ENCODE data around the gene NCAM2.
"Not testable (repeated sequence)": the region's sequence is repeated elsewhere in the genome, so short reads cannot be mapped to it uniquely, and the experiment has no call there.

Gene NCAM2

GRCh38 chr21:21345872-21346271 is 347.7 kb downstream of the NCAM2 start:
- no peak for DNase-seq

DNA sequence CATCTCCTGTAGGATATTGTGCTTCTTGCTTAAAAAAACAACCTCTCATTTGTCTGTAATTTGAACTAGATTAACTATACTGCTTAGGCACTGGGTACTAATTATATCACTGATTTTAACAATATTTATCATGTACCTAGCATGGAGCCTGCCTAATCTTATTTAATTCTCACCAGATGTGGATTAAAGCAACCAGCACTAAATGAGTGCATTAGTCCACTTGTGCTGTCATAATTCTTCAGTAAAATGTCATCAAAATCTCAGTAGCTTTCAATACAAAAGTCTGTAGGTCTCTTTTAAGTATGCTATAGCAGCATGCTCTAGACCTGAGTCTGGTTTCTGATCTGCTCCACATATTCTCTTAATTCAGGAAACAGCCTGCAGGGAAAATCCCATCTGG is 368.1 kb downstream of the NCAM2 start:
- DNase-seq, result no peak

DNA sequence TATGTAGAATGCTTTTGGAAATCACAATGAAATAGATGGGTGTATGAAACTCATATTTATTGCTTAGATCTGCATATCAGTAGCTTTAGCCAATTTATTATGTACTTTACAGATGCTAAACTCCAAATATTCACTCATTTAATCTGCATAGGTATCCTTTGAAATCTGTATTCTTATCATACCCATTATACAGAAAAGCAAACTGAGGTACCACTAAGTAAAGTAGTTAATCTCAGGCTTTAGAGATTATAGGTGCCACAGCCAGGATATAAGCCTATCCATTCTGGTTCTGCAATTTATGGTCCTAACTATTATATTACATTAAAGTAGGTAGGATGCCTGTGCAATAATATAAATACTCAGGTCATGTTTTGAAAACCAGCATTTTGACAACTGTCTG is 369.4 kb downstream of the NCAM2 start:
- no peak for DNase-seq

GRCh38 chr21:21373969-21374368 is 375.8 kb downstream of the NCAM2 start:
- no peak for DNase-seq

GRCh38 chr21:21383126-21383525 is 384.9 kb downstream of the NCAM2 start:
- no peak for DNase-seq

DNA sequence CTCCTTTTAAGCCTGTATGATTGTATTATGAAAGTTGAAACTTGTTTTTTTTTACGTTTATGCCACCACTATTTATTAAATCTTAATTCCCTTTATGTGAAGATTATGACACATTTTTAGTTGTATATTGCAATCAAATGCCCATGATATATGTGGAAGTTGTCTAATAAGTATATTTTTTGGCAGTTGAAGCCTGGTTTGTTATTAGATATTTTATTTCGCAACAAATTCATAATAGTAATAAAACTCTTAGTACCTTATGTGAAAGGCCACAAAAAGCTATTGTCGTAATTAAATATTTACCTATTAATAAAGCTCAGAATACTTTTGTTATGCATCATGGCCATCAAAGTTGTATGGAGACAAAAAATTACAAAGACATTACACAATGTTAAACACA is 386.8 kb downstream of the NCAM2 start:
- no peak for DNase-seq

DNA sequence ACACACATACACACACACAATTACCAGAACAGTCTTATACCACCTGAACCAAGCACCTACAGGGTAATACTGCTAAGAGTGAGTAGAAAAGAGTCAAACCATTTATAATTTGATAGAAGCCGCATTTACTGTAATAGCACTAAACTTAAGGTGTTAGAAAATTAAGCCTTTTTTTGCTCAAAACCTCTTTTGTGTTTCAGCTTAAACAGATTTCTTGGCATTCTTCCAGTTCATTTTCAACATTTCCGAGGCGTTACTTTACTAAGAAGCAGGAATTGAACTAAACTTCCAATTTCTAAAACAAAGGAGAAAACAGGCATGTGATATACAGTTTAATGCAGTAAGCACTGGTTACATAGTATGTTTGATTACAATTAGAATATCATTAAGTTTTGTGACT is 387.2 kb downstream of the NCAM2 start:
- no peak for DNase-seq

GRCh38 chr21:21387916-21388315 is 389.7 kb downstream of the NCAM2 start:
- DNase-seq, result no peak

- no peak for DNase-seq
Observed at GRCh38 chr21:21394064-21394463, 395.9 kb downstream of the NCAM2 start.

GRCh38 chr21:21396424-21396823 is 398.2 kb downstream of the NCAM2 start:
- no peak for DNase-seq

DNA sequence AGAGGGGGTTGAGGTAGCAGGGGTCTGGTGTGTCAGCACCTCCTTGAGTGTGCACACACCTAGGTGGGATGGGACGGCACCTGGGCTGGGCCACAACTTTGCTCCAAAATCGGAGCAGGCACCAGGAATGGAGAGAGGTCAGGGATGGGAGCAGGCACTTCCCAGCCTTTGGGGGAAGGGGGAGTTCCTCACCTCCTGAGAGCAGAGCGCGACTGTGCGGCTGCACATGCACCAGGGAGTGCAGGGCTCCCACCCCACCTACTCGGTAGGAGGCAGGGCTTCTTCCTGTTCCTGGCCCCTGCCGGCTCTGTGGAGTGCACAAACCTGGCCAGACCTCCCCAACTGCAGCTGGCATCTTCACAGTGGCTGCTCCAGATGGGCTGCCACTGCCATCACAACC is 399.3 kb downstream of the NCAM2 start:
- no peak for DNase-seq

DNA sequence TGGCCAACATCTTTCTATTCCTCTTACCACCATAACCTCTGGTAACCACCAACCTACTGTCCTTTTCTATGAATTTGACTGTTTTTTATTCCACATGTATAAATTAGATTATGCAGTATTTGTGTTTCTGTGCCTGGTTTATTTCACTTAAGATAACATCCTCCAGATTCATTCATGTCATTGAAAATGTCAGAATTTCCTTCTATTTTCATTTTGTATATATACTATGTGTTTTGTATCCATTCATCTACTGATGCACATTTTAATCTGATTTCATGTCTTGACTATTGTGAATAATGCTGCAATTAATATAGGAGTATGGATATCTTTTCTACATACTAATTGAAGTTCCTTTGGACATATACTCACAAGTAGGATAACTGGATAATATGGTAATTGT is 403.2 kb downstream of the NCAM2 start:
- no peak for DNase-seq

DNA sequence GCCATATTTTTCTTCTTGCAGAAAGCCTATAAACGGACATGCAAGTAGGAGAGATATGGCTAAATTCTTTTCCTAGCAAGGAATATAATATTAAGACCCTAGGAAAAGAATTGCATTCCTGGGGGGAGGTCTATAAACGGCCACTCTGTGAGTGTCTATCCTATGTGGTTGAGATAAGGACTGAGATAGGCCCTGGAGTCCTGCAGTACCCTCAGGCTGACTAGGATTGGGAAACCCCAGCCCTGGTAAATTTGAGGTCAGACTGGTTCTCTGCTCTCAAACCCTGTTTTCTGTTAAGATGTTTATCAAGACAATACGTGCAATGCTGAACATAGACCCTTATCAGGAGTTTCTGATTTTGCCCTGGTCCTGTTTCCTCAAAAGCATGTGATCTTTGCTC is 404.0 kb downstream of the NCAM2 start:
- not testable (repeated sequence) for DNase-seq

DNA sequence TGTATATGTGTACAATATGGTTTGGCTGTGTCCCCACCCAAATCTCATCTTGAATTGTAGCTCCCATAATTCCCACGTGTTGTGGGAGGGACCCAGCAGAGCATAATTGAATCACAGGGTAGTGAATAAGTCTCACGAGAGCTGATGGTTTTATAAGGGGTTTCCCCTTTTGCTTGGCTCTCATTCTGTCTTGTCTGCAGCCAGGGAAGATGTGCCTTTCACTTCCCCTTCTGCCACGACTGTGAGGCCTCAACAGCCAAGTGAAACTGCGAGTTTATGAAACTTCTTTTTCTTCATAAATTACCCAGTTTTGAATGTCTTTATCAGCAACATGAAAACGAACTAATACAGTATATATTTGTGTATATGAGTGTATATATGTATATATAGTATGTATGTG is 406.1 kb downstream of the NCAM2 start:
- DNase-seq, result not testable (repeated sequence)

GRCh38 chr21:21406921-21407320 is 408.7 kb downstream of the NCAM2 start:
- no peak for DNase-seq

- no peak for DNase-seq
Observed at GRCh38 chr21:21412096-21412495, 413.9 kb downstream of the NCAM2 start.

- no peak for DNase-seq
Observed at GRCh38 chr21:21415741-21416140, 417.5 kb downstream of the NCAM2 start.

- no peak for DNase-seq
Observed at GRCh38 chr21:21434944-21435343, 436.7 kb downstream of the NCAM2 start.

- no peak for DNase-seq
Observed at GRCh38 chr21:21436012-21436534, 437.9 kb downstream of the NCAM2 start.

GRCh38 chr21:21439761-21440160 is 441.6 kb downstream of the NCAM2 start:
- DNase-seq, result no peak

- DNase-seq, result no peak
Observed at GRCh38 chr21:21457077-21457476, 458.9 kb downstream of the NCAM2 start.

DNA sequence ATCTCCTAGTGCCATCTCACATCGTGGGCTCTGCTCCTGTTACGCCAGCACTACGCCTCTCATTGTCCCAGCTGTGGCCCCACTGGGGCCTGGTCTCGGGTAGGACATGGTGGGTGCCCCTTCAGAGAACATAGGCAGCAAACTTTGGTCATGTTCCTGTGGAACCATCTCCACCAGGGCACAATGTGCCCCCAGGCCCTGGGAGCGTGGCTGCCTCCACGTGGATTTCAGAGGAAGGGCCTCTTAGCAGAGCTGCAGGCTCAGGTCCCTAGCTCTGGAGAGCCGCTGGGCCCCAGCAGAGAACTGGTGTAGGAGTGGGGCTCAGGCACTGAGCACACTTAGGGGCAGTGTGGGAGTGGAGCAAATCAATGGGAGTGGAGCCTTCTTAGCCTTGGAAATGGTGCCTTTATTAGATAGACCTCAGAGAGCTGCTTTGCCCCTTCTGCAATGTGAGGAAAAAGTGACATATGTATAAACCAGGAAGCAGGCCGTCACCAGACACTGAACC is 460.0 kb downstream of the NCAM2 start:
- no peak for DNase-seq

GRCh38 chr21:21460979-21461378 is 462.8 kb downstream of the NCAM2 start:
- no peak for DNase-seq

DNA sequence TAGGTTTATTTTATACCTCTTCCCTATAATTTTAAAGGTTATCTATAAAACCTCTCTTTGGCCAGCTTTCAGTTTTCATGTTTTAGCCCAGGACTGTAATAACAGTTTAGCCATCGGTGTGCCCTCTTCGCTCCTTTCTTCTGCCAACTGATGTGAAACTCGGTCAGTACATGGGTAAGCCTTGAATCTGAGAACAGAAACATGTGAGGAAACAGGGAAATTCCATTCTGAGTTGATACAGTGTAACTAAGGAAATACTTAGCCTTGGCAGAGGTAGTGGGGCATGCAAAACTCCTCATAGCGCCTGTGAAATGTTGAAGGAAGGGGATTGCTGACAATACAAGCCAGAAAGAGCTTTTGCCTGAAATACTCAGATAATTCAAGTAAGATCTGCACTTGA is 465.2 kb downstream of the NCAM2 start:
- no peak for DNase-seq

- no peak for DNase-seq
Observed at GRCh38 chr21:21464684-21465083, 466.5 kb downstream of the NCAM2 start.

- no peak for DNase-seq
Observed at GRCh38 chr21:21466752-21467151, 468.5 kb downstream of the NCAM2 start.

Data from activated CD4-positive, alpha-beta T cell treated with anti-CD3 and anti-CD28 coated beads, Interleukin-2, amount 50 U/mL, for 4 hours (primary cell).